GM23248 (cell line): ENCODE results near the gene CLCN1.

ENCODE experiments used
- EZH2 ChIP-seq: fragments of 200-600 bp; sonication (generic); IDR thresholded peaks from 2 replicates; pipeline ENCODE4 v1.6.1; 2018; ENCODE audit warnings: antibody characterized with exemption, mild to moderate bottlenecking; ENCODE audit not compliant: insufficient read depth, poor library complexity, severe bottlenecking
- EZH2phosphoT487 ChIP-seq: fragments of 200-600 bp; sonication (generic); IDR thresholded peaks from 2 replicates; pipeline ENCODE4 v1.6.1; 2018; ENCODE audit warnings: antibody characterized with exemption, moderate library complexity, mild to moderate bottlenecking, low read depth; ENCODE audit not compliant: insufficient read depth

DNA sequence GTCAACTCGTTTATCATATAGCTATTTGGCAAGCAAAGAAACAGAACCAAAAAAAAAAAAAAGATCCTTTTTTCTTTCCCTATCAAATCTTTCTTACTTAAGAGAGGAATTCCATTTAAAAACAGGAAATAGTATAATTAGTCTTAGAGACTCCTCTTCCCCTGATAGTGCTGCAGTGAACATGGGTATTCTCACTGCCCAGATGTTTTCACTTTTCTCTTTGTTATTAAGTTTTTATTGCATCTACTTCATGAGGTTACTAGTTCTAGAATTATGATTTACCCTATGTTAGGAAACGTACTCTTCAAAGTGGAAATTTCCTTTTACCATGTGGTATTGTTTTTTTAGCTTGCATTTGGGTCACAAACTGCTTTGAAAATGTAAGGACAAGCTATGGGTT lies 19.2 kb upstream of the CLCN1 start:
- no peak for TF ChIP-seq EZH2phosphoT487
- no peak for TF ChIP-seq EZH2
